Measurements from ENCODE around the gene ZNF280D. TPM values are rescaled to one million over a fixed set of nuclear protein-coding genes. Genes with fewer than 3 reads are reported as not detected.

ZNF280D gene
- total RNA-seq, result 6.6 and 6.8 TPM in 2 replicates

GRCh38 chr15:56733136-56734012 is at the start of gene ZNF280D:
Gene ZNF280D (minus strand): TSS chr15:56733509. CDS start chr15:56707109, 26,400 bp downstream.

Other genes starting within 250 kb of the ZNF280D start
- gene TCF12, start 185.1 kb upstream of the ZNF280D start, total RNA-seq, result 20.3 and 33.4 TPM in 2 replicates